GM15510 (cell line): Measurements from ENCODE around the gene TMEM117.

ENCODE experiments used
- POLR2A ChIP-seq: IDR thresholded peaks from 3 replicates; pipeline ENCODE4 v1.6.1; 2011; ENCODE audit warnings: borderline replicate concordance; ENCODE audit not compliant: insufficient read length; ENCODE audit errors: extremely low read depth

TMEM117 gene

DNA sequence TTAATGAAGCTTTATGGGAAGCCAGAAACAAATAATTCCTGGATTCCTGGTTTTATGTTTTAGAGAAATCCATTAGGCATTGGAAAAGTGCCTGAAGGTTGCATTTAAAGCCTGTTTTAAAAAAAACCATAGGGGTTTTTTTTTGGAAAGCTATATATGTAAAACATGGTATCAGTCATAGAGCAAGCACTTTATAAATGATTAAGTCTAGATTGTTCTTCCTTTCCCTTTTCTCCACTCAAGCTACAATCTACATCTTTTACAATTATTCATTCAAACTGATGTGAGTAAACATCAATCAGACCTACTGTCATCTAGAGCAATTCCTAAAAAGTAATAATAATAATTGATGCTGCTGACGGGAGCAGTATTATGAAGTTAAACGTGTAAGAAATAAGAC is 500.7 kb downstream of the TMEM117 start:
- no peak for TF ChIP-seq POLR2A

DNA sequence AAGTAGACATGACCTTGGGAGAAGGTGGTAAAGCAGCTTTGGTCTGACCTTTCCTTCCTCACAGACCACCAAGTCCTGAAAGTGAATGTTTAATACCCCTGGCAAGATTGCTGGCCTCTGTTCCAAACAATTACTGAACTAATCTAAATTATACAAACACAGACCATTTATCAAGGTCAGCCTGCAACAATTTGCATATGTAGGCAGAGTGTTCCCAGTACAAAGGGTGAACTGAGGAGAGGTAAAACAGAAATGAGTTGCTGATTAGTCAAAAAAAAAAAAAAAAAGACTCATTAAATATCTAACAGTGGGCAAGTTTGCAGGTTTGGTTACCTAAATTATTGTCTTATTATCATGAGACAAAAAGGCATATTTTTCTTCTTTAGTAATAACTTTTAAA is 506.5 kb downstream of the TMEM117 start:
- no peak for TF ChIP-seq POLR2A

DNA sequence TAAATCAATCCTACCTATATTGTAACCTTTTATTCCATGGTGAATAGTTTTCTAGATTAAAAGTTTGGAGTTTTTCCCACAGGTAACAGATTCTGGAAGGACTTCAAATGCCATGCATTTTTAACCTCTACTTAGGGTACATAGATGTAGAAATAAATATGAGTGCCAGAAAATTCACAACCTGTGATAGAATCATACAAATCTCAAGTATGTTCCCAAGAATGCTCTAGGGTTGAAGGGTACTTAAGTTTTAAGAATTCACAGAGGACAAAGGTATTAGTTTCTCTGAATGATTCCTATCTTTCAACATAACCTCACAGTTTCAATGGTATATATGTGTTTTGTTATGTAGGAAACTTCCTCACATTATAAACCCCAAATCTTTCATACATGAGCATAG is 511.3 kb downstream of the TMEM117 start:
- no peak for TF ChIP-seq POLR2A

DNA sequence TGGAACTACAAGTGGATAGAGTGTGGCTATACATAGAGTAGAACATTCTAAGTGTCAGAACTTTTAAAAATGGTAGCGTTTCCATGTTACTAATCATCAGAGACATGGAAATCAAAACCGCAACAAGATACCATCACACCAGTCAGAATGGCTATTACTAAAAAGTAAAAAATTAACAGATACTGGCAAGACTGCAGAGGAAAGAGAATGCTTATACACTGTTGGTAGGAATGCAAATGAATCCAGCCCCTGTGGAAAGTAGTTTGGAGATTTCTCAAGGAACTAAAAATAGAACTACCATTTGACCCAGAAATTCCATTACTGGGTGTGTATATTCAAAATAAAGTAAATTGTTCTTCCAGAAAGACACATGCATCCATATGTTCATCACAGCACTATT is 521.6 kb downstream of the TMEM117 start:
- no peak for TF ChIP-seq POLR2A

DNA sequence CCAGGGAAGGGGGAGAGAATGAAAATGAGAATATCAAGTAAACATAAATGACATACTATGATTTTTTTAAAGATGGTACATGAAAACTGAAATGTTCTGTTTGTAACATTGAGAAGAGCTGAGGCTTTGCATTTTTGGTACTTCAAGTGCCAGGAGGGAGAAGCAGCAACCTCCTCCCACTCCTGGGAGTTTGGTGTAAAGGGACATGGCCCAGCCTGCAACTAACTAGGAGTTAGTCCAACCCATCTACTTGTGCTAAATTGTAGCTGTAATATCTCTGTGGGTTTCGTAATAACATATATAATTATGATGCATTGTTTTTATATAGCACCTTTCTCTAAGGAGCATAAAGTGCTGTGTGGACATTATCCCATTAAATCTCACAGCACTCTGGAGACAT is 522.8 kb downstream of the TMEM117 start:
- no peak for TF ChIP-seq POLR2A

DNA sequence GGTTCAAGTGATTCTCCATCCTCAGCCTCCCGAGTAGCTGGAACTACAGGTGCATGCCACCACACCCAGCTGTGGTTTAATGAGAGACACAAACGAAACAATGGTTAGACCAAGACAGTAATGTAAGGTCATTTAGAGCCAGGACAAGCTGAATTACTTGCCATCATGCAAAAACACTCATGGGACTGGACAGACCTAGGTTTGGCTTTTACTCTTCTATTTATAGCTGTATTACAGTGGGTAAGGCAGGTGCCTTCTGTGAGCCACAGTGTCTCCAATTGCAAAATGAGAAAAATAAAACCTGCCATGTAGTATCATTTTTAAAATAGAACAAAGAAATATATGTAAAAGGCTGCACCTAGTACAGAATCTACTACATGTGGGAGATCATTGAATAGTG is 527.1 kb downstream of the TMEM117 start:
- TF ChIP-seq POLR2A = no peak

DNA sequence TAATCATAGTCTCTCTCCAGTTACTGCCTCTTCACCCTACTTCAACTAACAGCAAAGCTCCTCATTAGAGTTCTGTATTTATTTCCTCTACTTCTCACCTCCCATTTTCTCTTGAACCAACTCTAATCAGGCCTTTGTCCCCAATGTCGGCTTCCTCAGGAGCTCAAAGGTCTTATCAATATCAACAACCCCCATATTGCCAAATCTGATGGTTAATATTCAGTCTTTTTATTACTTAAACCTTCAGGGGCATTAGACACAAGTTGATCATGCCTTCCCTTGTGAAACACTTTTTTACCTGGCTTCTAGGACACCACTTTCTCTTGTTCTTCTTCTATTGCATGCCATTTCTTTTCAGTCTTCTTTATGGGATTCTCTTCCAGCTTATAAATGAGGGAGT is 531.3 kb downstream of the TMEM117 start:
- no peak for TF ChIP-seq POLR2A

DNA sequence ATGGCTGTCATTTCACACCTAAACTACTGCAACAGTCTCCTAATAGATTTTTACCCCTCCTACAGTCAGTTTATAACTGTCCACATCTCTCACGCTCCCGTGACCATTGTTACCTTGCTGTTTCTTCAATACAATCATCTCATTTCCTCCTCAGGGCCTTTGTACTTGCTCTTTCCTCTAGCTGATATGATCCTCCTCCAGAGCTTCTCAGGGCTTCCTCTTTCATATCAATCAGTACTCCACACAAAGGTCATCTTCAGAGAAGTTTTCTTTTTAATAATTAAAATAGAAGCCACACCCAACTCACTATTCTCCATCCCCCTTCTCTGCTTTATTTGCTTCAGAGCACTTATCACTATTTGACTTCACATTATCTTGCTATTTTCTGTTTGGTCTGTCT is 532.0 kb downstream of the TMEM117 start:
- TF ChIP-seq POLR2A = no peak

DNA sequence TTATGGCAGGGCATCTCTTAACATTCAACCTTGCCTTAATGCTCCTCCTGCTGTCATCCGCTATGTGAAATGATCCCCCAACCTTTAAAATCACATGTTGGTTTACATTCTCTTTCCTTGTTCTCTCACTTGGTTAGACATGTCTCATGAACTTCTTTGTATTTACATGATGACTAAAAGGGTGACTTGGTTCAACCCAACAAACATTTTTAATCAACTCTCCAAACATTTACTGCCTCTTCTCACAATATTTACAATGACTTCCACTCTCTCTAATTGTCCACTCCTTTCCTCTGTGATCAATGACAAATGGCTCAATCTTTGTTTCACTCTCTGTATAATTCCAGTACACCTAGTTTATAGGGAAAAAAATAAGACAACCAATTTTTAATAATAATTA is 534.1 kb downstream of the TMEM117 start:
- no peak for TF ChIP-seq POLR2A

DNA sequence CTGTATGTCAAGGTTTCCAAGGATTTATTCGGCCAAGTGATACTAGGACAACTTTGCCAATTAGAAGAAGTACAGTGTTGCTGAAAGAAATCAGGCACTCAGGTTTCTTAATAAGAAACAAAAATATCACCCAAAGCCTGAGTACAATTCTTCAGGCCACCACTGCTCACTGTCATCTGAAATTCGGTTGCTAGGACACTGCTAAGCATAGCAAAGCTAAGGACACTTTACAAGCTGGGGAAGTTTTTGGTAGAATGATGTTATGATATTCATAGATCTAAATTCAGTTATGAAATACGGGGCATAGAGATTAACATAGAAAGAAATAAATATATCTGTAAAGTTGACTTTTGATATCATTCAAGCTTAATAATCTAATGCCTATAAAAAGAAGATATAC is 535.1 kb downstream of the TMEM117 start:
- no peak for TF ChIP-seq POLR2A

DNA sequence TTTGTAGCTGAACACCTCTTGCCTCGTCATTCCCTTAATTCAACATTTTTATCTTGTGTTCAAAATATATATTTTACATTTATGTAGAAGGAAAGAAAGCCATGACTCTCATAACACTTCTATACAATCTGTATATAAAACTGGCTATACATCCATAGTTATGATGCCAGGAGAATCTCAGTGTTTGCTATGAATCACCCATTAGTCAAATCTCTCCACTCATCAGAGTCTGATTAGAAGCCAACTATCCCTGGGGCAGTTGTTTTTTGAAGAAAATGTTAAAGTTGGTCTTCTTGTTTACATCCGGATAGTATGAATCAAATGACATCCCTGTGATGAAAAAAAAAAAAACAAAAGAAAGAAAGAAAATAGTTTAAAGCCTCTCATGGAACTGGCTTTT is 536.4 kb downstream of the TMEM117 start:
- no peak for TF ChIP-seq POLR2A

DNA sequence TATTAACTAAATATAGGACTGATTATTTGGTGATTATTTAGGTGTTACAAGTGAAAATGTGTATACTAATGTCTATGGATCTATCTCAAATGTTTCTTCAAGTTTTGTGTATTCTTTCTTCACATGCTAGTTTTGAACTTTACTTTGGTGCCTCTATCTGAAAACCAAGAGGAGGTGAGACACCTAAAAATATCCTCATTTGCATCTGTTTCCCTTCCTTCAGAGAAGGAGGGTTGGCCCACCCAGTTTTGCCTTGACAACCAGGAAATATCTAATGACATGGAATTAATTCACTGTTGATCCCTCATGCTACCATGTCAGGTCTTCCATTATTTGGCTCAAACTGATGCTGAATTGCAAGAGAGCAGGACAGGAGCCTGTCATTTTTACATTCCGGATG is 539.8 kb downstream of the TMEM117 start:
- no peak for TF ChIP-seq POLR2A

DNA sequence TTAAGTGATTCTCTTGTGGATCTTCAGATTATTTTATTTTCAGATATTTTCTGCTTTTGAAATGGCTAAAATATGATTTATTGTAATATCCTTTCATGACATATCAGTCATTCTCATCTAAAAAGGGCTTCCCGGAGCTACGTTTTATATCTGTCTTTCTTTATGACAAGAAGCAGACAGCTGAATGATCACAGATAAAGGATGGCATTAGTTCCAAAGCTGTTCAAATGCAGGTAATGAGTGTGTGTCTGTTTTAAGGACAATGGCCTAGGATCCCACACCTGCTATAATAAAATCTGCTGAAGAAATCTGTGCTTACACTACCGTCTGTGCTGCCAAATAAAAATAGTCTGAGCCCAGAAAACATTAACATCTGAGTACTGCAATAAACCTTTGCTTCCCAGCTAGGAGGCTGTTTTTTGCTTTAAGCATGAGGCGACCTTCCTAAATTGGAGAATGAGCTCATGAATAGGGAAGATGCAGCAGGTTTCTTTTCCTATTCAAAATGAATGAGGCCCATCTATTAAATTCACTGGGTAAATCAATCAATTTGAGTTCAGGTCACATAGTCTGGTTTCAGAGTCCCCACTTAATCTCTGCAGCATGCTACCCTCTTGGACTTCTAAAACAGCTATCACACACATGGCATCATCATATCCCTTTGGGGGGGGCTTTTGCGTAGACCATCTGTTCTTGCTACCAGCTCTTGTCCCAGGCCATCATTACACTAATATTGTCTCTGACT is 541.7 kb downstream of the TMEM117 start:
- no peak for TF ChIP-seq POLR2A

DNA sequence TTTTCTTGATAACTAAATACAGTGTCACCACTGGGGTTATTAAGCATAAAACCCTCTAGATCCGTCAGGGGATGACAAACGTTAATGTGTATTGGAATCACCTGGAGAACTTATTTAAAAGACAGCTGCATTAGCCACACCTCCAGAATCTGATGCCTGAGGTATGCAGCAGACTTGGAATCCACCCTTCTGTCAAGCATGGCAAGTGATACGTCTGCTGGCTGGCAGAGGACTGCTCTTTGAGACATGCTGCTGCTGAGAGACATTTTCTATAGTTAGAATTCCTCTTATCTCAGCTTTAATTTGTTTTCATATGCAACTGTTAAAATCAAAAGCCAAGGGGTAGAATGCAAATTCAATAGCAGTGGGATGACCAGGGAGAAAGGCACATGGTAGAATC is 544.0 kb downstream of the TMEM117 start:
- no peak for TF ChIP-seq POLR2A

DNA sequence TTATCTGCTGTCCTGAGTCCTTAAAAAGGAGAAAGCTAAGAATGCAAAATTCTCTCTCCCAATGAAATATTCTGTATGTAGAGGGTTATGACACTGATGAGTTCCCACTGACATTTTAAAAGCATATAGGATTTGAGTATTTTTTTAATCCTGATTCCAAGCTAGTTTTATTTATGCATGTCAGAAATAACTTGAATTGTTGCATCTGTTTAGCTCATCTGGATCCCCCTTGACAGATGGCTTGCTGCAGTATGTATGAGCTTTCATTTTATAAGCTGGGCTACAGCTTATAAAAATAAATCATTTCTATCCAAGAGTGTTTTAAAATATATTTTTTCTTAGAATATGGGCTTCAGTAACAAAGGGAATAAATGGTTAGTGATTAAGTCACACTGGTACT is 545.0 kb downstream of the TMEM117 start:
- TF ChIP-seq POLR2A = no peak

DNA sequence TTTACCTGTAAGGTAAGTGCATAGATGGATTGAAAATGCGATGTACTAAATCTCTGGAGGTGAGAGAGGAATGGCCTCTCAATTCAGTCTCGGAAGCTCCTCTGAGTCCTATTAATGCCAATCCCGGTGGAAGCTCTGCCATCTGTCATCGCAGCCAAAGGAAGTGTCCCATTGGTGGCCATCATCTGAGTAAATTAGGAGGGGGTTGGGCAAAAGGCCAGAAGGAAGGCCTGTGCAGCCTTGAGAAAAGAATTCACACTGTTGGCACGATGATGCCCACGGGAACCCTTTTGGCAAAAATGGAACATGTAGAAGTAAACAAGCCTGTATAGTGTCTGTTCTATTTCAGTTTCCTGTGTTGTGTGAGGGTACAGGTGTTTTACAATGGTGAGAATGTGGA is 545.5 kb downstream of the TMEM117 start:
- no peak for TF ChIP-seq POLR2A

DNA sequence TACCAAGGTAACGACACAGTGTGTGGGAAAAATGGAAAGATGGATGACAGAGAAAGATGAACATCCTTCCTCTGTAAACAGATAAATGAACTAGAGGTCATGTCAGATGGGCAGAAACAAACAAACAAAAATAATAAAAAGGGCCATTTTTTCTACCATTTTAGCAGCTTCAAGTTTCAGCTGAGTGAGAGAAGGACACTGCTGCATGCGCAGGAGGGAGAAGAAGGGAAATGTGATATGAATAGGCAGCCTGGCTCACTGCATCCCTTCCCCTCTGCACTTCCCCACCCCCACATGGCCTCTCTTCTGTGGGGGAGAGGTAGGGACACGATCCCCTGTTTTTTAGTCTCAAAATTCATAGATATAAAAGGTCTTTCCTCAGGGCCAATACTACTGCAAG is 548.3 kb downstream of the TMEM117 start:
- no peak for TF ChIP-seq POLR2A

DNA sequence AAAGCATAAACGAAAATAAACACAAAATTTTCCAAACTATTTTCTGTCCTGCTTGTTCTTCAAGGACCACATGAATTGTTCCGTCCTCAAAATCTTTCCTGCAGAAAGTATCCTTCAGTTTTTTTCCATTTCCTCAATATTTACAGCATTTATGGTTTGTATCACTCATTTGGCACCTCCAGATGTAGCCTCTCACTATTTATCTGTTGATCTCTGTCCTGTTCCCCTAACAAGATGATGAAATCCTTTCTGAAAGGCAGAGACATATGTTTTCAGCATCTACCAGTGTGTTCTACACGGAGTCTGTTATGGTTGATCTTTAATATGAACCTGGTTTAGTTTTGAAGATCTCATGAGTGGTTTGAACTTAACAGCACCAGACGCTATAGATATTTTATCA is 550.1 kb downstream of the TMEM117 start:
- no peak for TF ChIP-seq POLR2A

DNA sequence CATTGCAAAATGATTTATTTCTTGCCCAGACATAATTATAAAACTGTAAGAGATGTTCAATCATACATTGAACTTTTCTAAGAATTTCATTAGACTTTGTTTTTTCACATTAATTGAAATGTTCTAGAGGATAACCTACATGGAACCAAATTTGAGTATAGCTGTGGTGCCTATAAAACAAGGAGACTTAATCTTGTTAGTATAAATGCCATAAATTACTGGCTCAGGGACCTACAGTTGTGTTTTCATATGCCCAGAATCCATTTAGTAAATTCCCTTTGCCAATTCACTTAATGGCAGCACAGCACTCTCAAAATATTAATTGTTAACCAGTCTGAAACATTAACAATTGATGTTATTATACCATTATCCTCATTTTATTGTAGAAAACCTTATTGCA is 551.7 kb downstream of the TMEM117 start:
- TF ChIP-seq POLR2A = no peak
